ENCODE data around the gene AZIN2.

The AZIN2 gene

GRCh38 chr1:33082575-33083108, 1.7 kb downstream of the AZIN2 start:
- H3K4me1 ChIP-seq (ENCODE audit: control extremely low read depth in 1 of 4, control insufficient read depth in 4 of 4, insufficient read depth in 4 of 4, low read length in 3 of 4) = peaks cover 0 to 21% (median 19%) of the 10 kb centered on the region in 4 experiments
- H3K4me3 ChIP-seq (ENCODE audit: control insufficient read depth in 1 of 7, extremely low read depth in 1 of 7, insufficient read depth in 4 of 7, low read depth in 2 of 7, low read length in 6 of 7) = no peak overlapping the region
- no peak for DNase-seq
- ChIA-PET CTCF (interaction anchor here (1.5 to 6.8 kb wide), 6 partner anchors 12 to 206 kb away, joined by 4 to 44 read pairs (median 6); no protein-coding TSS in a partner anchor), POLR2A (no interaction called here)
- H3K36me3 ChIP-seq (ENCODE audit: control insufficient read depth in 4 of 4, insufficient read depth in 4 of 4, low read length in 3 of 4) = no peaks in the 10 kb centered on the region
- no peak overlapping the region for H3K27ac ChIP-seq (ENCODE audit: insufficient read depth in 1 of 2, low read depth in 1 of 2, low read length in 2 of 2, poor library complexity in 1 of 2, severe bottlenecking in 2 of 2)
- WGBS (ENCODE audit: insufficient coverage) = 92% methylated on average over 6 of the region's 6 CpGs
- H3K27me3 ChIP-seq (replicated peaks in 2 of 5; ENCODE audit: control insufficient read depth in 4 of 5, insufficient read depth in 5 of 5, low read length in 4 of 5) = peaks cover 0 to 43% (median 24%) of the 10 kb centered on the region in 5 experiments
- H3K9me3 ChIP-seq (ENCODE audit: control extremely low read depth in 1 of 5, control insufficient read depth in 4 of 5, insufficient read depth in 2 of 5, low read depth in 1 of 5, low read length in 4 of 5) = no peaks in the 10 kb centered on the region

GRCh38 chr1:33085332-33085731, 4.4 kb downstream of the AZIN2 start:
- Histone ChIP-seq H3K27ac (ENCODE audit: insufficient read depth in 1 of 2, low read depth in 1 of 2, low read length in 2 of 2, poor library complexity in 1 of 2, severe bottlenecking in 2 of 2) (no peak overlapping the region), H3K4me3 (ENCODE audit: control insufficient read depth in 1 of 7, extremely low read depth in 1 of 7, insufficient read depth in 4 of 7, low read depth in 2 of 7, low read length in 6 of 7) (no peak overlapping the region), H3K9me3 (ENCODE audit: control extremely low read depth in 1 of 5, control insufficient read depth in 4 of 5, insufficient read depth in 2 of 5, low read depth in 1 of 5, low read length in 4 of 5) (no peaks in the 10 kb centered on the region), H3K27me3 (replicated peaks in 2 of 5; ENCODE audit: control insufficient read depth in 4 of 5, insufficient read depth in 5 of 5, low read length in 4 of 5) (peaks cover 0 to 41% (median 24%) of the 10 kb centered on the region in 5 experiments), H3K4me1 (ENCODE audit: control extremely low read depth in 1 of 4, control insufficient read depth in 4 of 4, insufficient read depth in 4 of 4, low read length in 3 of 4) (peaks cover 5 to 39% (median 29%) of the 10 kb centered on the region in 4 experiments), H3K36me3 (ENCODE audit: control insufficient read depth in 4 of 4, insufficient read depth in 4 of 4, low read length in 3 of 4) (no peaks in the 10 kb centered on the region)
- ChIA-PET CTCF (interaction anchor here (1.0 to 6.8 kb wide), 10 partner anchors 10 to 257 kb away, joined by 3 to 44 read pairs (median 10); no protein-coding TSS in a partner anchor), POLR2A (no interaction called here)
- 84% methylated on average over 4 of the region's 4 CpGs for WGBS (ENCODE audit: insufficient coverage)
- DNase-seq = no peak

- WGBS (ENCODE audit: insufficient coverage) = 30% methylated on average over 12 of the region's 12 CpGs
- CTCF ChIA-PET = interaction anchor here (0.6 to 6.8 kb wide), 25 partner anchors 9 to 320 kb away, joined by 3 to 44 read pairs (median 4); no protein-coding TSS in a partner anchor
- Histone ChIP-seq H3K4me3 (ENCODE audit: control insufficient read depth in 1 of 7, extremely low read depth in 1 of 7, insufficient read depth in 4 of 7, low read depth in 2 of 7, low read length in 6 of 7) (no peak overlapping the region), H3K4me1 (ENCODE audit: control extremely low read depth in 1 of 4, control insufficient read depth in 4 of 4, insufficient read depth in 4 of 4, low read length in 3 of 4) (peaks cover 5 to 29% (median 18%) of the 10 kb centered on the region in 4 experiments), H3K36me3 (ENCODE audit: control insufficient read depth in 4 of 4, insufficient read depth in 4 of 4, low read length in 3 of 4) (no peaks in the 10 kb centered on the region), H3K27ac (ENCODE audit: insufficient read depth in 1 of 2, low read depth in 1 of 2, low read length in 2 of 2, poor library complexity in 1 of 2, severe bottlenecking in 2 of 2) (no peak overlapping the region), H3K27me3 (replicated peaks in 2 of 5; ENCODE audit: control insufficient read depth in 4 of 5, insufficient read depth in 5 of 5, low read length in 4 of 5) (peaks cover 0 to 37% (median 23%) of the 10 kb centered on the region in 5 experiments), H3K9me3 (ENCODE audit: control extremely low read depth in 1 of 5, control insufficient read depth in 4 of 5, insufficient read depth in 2 of 5, low read depth in 1 of 5, low read length in 4 of 5) (no peaks in the 10 kb centered on the region)
- DNase-seq = peak; percentile 67 to 81 (median 77)
- POLR2A ChIA-PET = no interaction called here
Measured at GRCh38 chr1:33086384-33086850, 5.5 kb downstream of the AZIN2 start.

GRCh38 chr1:33087677-33088076, 6.7 kb downstream of the AZIN2 start:
- POLR2A ChIA-PET = no interaction called here

DNA sequence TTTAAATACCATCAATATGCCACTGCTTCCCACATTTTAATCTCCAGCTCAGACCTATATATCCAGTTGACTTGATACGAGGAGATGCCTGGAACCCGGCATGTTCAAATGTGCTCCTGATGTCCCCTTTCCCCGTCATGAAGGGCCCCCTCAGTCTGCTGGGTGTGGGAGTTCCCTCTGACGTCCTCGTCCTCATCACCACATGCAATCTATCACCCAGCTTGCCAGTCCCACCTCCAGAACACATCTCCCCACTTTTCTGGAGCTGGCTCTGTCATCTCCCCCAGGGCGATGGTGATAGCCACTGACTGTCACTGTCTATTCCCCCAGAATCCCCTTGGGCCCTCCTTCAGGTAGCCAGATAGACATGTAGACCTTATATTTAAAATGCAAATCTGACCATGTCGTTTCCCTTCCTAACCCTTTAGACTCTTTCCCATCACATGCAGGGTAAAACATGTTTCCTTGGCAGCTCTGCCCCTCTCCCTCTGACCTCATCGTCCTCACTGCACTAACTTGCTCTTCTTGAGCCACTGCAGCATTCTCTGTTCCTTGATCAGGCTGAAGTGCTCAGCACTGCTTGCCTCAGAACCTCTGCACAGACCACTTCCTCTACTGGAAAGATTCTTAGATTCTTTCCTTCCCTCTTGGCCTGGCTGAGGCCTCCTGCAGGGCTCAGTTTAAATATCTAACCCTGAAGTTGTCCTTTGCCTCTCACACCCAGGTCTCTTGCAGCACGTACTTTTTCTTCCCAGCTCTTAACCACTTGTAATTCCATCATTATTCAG, 7.4 kb downstream of the AZIN2 start:
- H3K36me3 ChIP-seq (ENCODE audit: control insufficient read depth in 4 of 4, insufficient read depth in 4 of 4, low read length in 3 of 4) = no peaks in the 10 kb centered on the region
- no peaks in the 10 kb centered on the region for H3K9me3 ChIP-seq (ENCODE audit: control extremely low read depth in 1 of 5, control insufficient read depth in 4 of 5, insufficient read depth in 2 of 5, low read depth in 1 of 5, low read length in 4 of 5)
- 25% methylated on average over 7 of the region's 9 CpGs for WGBS (ENCODE audit: insufficient coverage)
- H3K27me3 ChIP-seq (replicated peaks in 2 of 5; ENCODE audit: control insufficient read depth in 4 of 5, insufficient read depth in 5 of 5, low read length in 4 of 5) = peaks cover 0 to 18% (median 14%) of the 10 kb centered on the region in 5 experiments
- DNase-seq = peak in 2 of 3 donors; percentile 49 to 52
- no peak overlapping the region for H3K4me3 ChIP-seq (ENCODE audit: control insufficient read depth in 1 of 7, extremely low read depth in 1 of 7, insufficient read depth in 4 of 7, low read depth in 2 of 7, low read length in 6 of 7)
- no peak overlapping the region for H3K27ac ChIP-seq (ENCODE audit: insufficient read depth in 1 of 2, low read depth in 1 of 2, low read length in 2 of 2, poor library complexity in 1 of 2, severe bottlenecking in 2 of 2)
- H3K4me1 ChIP-seq (ENCODE audit: control extremely low read depth in 1 of 4, control insufficient read depth in 4 of 4, insufficient read depth in 4 of 4, low read length in 3 of 4) = peaks cover 5 to 28% (median 11%) of the 10 kb centered on the region in 4 experiments
- POLR2A ChIA-PET = no interaction called here
- CTCF ChIA-PET = interaction anchor here (0.6 to 4.5 kb wide), 10 partner anchors 9 to 1979 kb away, joined by 3 to 35 read pairs (median 4); no protein-coding TSS in a partner anchor

More at GRCh38 chr1:33087677-33088076, 6.7 kb downstream of the AZIN2 start:
- H3K4me1 ChIP-seq (ENCODE audit: control extremely low read depth in 1 of 4, control insufficient read depth in 4 of 4, insufficient read depth in 4 of 4, low read length in 3 of 4) = peaks cover 5 to 23% (median 11%) of the 10 kb centered on the region in 4 experiments
- peaks cover 0 to 25% (median 18%) of the 10 kb centered on the region in 5 experiments for H3K27me3 ChIP-seq (replicated peaks in 2 of 5; ENCODE audit: control insufficient read depth in 4 of 5, insufficient read depth in 5 of 5, low read length in 4 of 5)
- H3K27ac ChIP-seq (ENCODE audit: insufficient read depth in 1 of 2, low read depth in 1 of 2, low read length in 2 of 2, poor library complexity in 1 of 2, severe bottlenecking in 2 of 2) = no peak overlapping the region
- H3K4me3 ChIP-seq (ENCODE audit: control insufficient read depth in 1 of 7, extremely low read depth in 1 of 7, insufficient read depth in 4 of 7, low read depth in 2 of 7, low read length in 6 of 7) = no peak overlapping the region
- no peaks in the 10 kb centered on the region for H3K36me3 ChIP-seq (ENCODE audit: control insufficient read depth in 4 of 4, insufficient read depth in 4 of 4, low read length in 3 of 4)
- 68% methylated on average over 5 of the region's 6 CpGs for WGBS (ENCODE audit: insufficient coverage)
- no peak for DNase-seq
- CTCF ChIA-PET = interaction anchor here (0.6 to 4.5 kb wide), 11 partner anchors 9 to 1979 kb away, joined by 3 to 35 read pairs (median 3); no protein-coding TSS in a partner anchor
- H3K9me3 ChIP-seq (ENCODE audit: control extremely low read depth in 1 of 5, control insufficient read depth in 4 of 5, insufficient read depth in 2 of 5, low read depth in 1 of 5, low read length in 4 of 5) = no peaks in the 10 kb centered on the region

GRCh38 chr1:33089457-33089856, 8.5 kb downstream of the AZIN2 start:
- peaks cover 5 to 28% (median 11%) of the 10 kb centered on the region in 4 experiments for H3K4me1 ChIP-seq (ENCODE audit: control extremely low read depth in 1 of 4, control insufficient read depth in 4 of 4, insufficient read depth in 4 of 4, low read length in 3 of 4)
- H3K9me3 ChIP-seq (ENCODE audit: control extremely low read depth in 1 of 5, control insufficient read depth in 4 of 5, insufficient read depth in 2 of 5, low read depth in 1 of 5, low read length in 4 of 5) = no peaks in the 10 kb centered on the region
- no peaks in the 10 kb centered on the region for H3K36me3 ChIP-seq (ENCODE audit: control insufficient read depth in 4 of 4, insufficient read depth in 4 of 4, low read length in 3 of 4)
- peaks cover 0 to 10% (median 8%) of the 10 kb centered on the region in 5 experiments for H3K27me3 ChIP-seq (replicated peaks in 2 of 5; ENCODE audit: control insufficient read depth in 4 of 5, insufficient read depth in 5 of 5, low read length in 4 of 5)
- ChIA-PET POLR2A (no interaction called here), CTCF (interaction anchor here (1.1 to 1.7 kb wide), 4 partner anchors 11 to 213 kb away, joined by 3 to 4 read pairs (median 4); no protein-coding TSS in a partner anchor)
- 100% methylated on average over 1 of the region's 2 CpGs for WGBS (ENCODE audit: insufficient coverage)
- H3K4me3 ChIP-seq (ENCODE audit: control insufficient read depth in 1 of 7, extremely low read depth in 1 of 7, insufficient read depth in 4 of 7, low read depth in 2 of 7, low read length in 6 of 7) = no peak overlapping the region
- no peak overlapping the region for H3K27ac ChIP-seq (ENCODE audit: insufficient read depth in 1 of 2, low read depth in 1 of 2, low read length in 2 of 2, poor library complexity in 1 of 2, severe bottlenecking in 2 of 2)
- DNase-seq = no peak
